HG02642 (cell line): ENCODE results near the gene RAB35.
"Not testable (repeated sequence)": the region's sequence is repeated elsewhere in the genome, so short reads cannot be mapped to it uniquely, and the experiment has no call there.

Experiments used
- ATAC-seq: cut with Tn5 transposase; IDR thresholded peaks from one replicate; pipeline ENCODE4 v1.9.1; 2021; ENCODE audit warnings: mild to moderate bottlenecking; ENCODE audit not compliant: unreplicated experiment, poor library complexity

Gene RAB35

DNA sequence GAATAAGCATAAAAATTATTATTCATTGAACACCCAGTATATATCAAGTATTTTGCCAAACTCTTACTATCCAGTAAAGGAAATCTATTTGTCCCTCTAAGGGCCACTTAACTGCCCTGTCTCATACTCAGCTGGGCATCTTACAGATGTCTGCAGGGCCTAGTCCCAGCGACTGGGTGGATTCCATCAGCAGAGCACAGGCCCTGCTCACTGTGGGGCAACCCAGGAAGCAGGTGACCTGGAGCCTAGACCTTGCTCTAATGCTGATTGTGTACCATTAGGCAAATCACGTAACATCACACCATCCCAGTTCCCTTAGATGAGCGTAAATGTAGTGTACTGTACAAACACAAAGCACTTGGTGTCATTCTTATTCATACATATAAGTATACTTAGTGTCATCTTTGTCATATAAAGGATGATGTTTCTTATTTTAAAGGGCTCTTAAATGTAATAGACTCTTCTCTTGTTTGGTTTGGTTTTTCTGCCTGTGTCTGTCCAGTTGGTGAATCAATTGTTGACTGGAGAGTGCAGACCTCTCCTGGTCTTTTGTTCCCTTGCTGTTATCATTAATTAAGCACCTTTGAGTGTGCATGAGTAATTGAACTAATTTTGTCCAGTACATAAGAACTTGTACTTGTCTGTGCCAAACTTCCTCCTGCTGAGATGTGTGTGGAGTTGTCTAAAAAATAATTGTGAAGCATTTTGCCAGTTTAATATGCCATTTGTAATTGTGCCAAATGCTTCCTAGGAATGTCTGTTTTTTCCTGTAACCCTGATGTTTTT is 49.3 kb downstream of the RAB35 start:
- ATAC-seq, result no peak

DNA sequence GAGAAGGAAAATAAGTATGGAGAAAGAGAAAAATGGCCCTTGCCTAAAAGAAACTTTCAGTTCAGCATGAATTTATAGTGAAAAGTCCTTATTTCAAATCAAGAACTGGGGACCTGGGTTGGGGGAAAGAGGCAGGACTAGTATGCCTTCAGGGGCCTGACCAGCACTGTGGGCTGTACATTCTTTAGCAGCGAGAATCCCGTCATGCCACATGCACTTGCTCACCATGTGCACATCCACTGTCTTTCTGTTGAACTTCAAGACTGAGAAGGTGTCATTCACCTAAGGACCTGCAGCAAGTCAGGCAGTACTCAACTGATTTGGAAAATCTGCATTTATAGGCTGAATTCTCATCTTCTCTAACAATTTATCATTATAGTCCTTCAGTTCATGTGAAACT is 50.2 kb downstream of the RAB35 start:
- ATAC-seq, result no peak

DNA sequence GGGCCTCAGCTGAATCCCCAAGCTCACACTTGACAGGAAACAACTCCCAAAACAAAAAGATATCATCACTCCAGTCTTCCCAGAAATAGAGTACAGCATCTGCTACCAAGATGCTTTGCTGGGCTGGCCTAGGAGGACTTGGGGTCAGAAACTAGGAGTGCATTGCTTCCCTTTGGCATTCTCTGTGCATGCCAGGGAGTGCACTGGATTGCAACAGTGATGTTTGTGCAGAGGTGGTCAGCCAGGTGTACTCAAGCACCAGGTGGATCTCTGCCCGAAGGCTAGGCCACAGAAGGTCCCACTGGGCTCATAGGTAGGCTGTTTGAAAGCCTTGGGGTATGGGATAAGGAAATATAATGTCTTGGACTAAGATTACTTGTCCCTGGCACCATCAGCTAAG is 51.1 kb downstream of the RAB35 start:
- no peak for ATAC-seq

DNA sequence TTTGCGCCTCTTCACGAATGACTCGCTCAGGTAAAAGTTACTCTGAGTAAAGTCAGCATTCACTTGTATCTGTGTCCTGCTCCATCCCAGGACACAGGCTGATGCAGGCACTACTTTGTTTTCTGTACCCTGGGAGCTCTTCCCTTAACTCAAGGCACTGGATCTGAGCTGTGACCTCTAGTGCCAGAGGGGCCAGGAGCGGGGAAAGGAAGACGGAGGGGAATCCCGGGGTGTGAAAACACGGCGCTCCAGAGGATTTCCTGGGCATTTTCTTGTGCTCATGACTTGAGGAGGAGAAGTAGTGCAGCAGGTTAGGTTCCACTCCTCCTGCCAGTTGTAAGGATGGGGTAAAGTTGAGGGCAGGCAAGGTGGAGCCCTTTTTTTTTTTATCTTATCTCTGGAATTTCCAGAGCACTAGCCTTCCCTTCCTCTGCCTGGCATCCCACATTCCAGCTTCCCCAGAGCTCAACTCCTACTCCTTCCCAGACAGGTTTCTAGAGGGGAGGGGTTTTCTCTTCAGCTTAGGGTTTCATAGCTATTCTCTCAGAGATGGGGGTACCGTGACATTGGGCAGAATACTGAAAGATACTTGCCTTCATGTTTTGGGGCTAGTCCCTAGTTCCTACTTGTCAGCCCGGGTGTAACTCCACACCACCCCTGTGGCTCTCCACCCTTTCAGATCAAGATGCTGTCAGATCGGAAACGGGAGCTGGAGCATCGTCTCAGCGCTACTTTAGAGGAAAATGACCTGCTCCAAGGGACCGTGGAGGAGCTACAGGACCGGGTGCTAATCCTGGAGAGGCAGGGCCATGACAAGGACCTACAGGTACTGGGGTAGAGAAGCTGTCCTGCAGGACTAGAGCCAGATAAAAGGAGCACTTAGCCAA is 52.3 kb downstream of the RAB35 start:
- ATAC-seq, result no peak

DNA sequence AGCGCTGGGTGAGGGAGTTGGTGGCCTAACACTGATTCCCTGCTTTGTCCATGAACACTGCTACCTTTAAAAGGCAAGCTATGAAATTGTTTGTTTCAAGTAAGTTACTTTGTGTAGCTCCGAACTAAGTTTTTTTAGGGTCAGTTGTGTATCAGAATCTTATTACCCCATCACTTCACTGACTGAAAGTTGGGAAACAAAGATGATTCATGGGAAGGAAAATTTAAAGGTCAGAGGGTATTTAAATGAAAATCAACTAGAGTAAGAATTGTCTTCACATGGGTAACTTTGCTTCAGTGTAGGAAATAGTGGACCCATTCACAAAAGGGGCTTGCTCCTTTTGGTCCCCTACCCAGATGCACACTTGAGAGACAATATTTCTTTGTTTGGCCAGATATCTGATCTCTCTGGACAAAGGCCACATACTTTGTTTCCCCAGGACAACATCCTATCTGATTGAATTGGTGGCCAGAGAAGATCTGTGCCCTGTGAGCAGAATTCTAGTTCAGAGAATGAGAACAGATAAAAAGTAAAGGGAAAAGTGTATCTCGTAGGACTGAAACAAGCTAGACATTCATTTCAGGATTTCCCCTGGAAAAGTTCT is 53.5 kb downstream of the RAB35 start:
- no peak for ATAC-seq

DNA sequence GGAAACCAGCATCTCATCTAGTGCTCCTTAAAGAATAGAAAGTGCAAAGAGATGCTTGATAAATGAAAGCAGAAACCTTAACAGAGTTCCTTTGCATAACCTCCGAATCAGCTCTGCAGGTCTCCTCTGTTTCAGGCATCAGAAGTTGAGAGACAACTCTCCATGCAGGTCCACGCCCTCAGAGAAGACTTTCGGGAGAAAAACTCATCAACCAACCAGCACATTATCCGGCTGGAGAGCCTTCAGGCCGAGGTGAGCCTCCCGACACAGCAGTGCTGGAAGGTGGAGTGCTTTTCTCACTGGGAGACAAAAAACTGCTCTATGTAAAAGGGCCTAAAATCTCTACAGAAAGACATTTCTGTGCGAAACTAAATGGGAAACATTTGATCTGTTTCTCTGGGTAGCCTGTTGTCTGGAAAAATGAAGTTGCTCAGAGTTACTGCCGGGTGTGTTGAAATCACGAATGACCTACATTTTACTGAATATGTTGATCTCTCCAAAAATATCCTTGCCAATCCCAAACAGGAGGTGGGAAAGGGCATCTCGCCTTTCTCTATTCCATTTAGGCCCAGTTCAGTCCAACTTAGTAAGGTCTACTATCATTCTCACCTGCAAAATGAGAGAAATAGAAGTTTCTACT is 54.9 kb downstream of the RAB35 start:
- no peak for ATAC-seq

DNA sequence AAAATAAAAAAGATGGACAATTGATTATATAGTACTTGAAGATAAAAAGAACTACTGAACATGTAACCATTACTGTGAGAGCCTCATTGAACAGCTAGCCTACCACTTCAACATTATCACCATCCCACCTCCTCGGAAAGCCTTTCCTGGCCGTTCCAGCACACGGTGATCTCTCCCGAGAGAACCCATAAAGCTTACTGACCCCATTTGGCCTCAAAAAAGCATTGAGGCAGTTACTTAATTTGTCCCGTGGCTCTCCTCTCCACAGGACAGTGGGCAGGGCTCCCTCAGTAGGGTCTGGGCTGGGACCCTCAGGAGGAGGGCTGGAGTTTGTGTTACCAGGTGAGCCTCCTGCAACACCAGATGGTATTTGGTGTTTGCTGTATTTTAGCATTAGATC is 55.8 kb downstream of the RAB35 start:
- no peak for ATAC-seq

DNA sequence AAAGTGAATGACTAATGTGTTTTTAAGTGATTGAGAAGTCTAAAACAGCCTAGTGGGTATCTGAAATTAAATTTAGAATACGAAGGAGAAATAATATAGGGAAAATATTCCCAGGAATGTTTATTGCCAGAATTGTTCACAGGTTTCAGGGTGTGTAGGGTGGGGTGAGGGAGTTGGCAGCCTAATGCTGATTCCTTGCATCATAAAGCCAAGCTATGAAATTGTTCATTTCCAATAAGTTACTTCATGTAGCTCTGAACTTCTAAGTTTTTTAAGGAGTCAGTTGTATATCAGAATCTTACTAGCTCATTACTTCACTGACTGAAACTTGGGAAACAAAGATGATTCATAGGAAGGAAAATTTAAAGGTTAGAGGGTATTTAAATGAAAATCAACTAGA is 56.4 kb downstream of the RAB35 start:
- ATAC-seq, result no peak

DNA sequence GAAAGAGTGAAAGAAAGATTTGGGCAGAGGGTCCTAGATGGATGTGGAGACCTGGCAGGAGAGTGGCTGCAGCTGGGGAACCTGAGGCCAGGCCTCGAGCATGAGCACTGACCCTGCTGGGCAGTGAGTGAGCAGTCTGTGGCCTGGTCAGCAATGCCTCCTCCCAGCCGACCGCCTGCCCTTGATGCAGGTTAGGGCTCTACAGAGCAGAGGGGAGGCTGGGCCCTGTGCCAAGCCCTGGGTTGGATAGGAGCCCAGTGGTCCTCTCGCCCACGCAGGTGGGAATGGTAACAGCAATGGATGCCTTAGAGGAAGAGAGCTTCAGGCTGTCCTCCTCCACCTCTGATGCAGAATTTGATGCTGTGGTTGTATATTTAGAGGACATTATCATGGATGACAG is 59.8 kb downstream of the RAB35 start:
- ATAC-seq, result no peak

DNA sequence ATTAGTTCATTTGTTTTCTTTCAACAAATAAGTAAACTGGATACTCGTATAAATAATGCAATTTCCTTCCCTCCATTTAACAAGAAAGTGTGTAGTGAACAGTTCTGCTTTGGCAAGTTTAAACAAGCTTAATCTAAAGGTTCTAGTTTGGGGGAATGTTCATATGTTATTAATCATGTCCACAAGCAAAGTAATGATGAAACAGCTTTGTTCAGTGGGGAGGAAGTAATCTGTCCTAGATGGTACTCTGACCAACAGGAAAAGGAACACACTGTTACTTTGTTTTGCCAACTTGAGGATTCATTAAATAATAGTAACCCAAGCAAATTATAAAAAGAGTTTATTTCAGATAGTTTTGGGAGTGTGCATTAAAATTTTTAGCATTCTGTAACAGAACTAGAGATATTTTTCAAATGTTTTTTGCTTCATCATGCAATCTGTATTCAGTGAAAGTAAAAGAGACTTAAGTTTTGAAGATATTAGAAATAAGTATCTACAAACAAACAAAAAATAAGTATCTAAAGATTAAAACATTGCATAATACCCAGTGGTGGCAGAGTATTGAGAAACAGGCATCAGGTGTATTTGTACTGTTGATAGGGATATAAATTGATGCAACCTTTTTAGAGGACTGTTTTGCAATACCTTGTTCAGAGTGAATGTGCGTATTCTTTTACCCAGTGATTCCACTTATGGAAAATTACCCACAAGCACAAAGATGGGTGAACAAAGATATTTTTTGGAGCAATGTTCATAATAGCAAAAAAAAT is 61.1 kb downstream of the RAB35 start:
- no peak for ATAC-seq

DNA sequence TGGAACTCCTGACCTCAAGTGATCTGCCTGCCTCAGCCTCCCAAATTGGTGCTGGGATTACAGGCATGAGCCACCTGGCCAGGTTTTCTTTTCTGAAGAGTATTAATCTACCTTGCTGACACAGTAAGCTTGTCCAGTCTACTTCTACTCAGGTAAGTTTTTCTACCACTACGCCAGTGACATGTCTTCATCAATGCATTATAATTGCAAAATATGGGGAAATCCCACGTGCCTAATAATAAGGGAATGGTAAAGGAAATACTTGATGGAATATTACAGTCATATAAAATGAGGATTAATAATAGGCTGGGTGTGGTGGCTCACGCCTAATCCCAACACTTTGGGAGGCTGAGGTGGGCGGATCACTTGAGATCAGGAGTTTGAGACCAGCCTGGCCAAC is 62.3 kb downstream of the RAB35 start:
- no peak for ATAC-seq

DNA sequence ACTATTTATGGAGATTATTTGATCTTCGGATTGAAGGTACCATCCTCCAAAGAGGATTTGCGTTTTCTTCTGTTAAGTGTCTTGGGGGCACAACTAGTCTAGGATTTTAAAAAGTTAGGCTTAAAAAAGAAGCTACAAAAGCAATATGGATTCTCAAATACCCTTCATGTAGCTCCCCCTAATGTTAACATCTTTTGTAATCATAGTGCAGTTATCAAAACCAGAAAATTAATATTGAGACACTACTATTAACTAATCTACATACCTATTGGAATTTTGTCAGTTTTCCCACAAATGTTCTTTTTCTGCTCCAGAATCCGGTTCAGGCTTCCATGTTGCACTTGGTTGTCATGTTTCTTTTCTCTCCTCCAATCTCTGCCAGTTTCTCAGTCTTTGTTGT is 65.0 kb downstream of the RAB35 start:
- no peak for ATAC-seq

DNA sequence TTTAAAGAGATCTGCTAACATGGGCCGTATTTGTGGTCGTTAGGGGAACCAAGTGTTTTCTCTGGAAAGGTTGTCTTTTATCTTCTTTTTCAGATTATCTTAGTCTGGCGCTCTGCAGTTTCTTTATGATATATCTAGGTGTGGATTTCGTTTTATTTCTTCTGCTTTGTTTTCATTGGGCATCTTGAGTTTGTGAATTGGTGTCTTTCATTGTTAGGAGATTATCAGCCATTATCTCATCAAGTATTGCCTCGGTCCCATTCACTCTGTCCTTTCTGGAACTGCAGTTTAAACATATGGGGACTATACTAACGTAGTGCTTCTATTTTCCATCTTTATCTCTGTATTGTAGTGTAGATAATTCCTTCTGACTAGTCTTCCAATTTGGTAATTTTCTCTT is 67.1 kb downstream of the RAB35 start:
- ATAC-seq, result no peak

DNA sequence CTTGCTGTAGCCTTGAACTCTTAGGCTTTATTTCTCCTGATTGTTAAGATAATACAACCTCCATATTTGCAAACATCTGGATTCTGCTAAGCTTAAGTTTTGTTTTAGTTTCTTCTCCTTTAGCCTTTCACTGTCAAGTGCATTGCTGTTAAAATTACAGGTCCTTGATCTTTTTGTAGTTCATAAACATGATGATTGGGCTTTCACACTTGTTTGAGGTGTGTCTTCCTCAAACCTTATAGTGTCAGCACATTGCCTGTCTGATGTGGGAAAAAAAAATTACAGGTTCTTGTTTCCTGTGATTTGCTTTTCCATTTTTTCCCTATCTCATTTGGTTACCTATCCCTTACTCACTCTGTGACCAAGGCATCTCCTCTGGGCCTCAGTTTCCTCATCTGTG is 68.3 kb downstream of the RAB35 start:
- ATAC-seq, result no peak

DNA sequence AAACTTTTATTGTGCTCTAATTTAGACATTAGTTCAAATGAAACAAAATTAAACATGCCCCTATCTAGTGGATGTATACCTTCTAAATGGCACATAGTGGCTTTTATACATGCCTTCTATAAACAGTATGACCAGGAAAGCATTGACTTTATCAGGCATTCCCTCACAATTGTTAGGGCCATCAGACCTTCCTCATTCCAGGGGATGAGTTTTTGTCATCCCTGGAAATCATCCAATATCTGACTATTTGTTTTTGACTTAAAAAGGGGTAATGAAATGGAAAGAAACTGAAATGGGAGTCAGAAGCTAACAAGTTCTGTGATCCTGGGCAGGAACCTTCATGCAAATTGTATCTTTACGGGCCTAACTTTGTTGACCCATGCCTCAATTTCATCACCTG is 69.5 kb downstream of the RAB35 start:
- ATAC-seq, result no peak

DNA sequence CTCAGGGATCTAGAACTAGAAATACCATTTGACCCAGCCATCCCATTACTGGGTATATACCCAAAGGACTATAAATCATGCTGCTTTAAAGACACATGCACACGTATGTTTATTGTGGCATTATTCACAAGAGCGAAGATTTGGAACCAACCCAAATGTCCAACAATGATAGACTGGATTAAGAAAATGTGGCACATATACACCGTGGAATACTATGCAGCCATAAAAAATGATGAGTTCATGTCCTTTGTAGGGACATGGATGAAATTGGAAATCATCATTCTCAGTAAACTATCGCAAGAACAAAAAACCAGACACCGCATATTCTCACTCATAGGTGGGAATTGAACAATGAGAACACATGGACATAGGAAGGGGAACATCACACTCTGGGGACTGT is 71.2 kb downstream of the RAB35 start:
- ATAC-seq, result not testable (repeated sequence)
